ENCODE measurements around the gene DNAJC3.

DNAJC3 gene

DNA sequence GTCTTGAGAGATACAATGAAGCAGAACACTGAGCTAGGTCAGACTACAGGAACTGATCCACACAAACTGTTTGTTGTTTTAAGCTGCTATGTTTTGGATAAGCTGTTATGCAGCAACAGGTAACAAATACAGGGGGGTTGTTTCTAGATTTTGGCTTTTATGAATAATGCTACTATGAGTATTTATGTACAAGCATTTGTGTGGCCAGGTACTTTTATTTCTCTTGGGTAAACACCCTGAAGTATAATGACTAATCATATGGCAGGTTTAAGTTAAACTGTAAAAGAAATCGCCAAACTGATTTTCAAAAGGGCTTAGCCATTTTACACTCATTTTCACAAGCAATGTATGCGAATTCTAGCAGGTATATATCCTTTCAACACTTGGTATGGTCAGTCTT is 166.0 kb downstream of the DNAJC3 start:
- no peak for DNase-seq (ENCODE audit: low spot score)
